GM19035 (cell line): Measurements from ENCODE around the gene KCNIP1.

Experiments
- ATAC-seq: cut with Tn5 transposase; IDR thresholded peaks from one replicate; pipeline ENCODE4 v1.9.1; 2021; ENCODE audit not compliant: unreplicated experiment

KCNIP1 gene

GRCh38 chr5:170640731-170641588 lies 137.1 kb downstream of the KCNIP1 start:
- ATAC-seq = no peak

- ATAC-seq = no peak
Observed at GRCh38 chr5:170641589-170642031, 137.8 kb downstream of the KCNIP1 start.

- ATAC-seq = no peak
Observed at GRCh38 chr5:170642066-170642735, 138.4 kb downstream of the KCNIP1 start.

- no peak for ATAC-seq
Observed at GRCh38 chr5:170642776-170643436, 139.1 kb downstream of the KCNIP1 start.

GRCh38 chr5:170643591-170643990 lies 139.8 kb downstream of the KCNIP1 start:
- ATAC-seq = no peak

- ATAC-seq = no peak
Observed at GRCh38 chr5:170644501-170644900, 140.7 kb downstream of the KCNIP1 start.

- ATAC-seq = no peak
Observed at GRCh38 chr5:170648541-170648940, 144.7 kb downstream of the KCNIP1 start.

GRCh38 chr5:170650850-170651249 lies 147.0 kb downstream of the KCNIP1 start:
- ATAC-seq = no peak

GRCh38 chr5:170651604-170652277 lies 147.9 kb downstream of the KCNIP1 start:
- no peak for ATAC-seq

- ATAC-seq = no peak
Observed at GRCh38 chr5:170655476-170655875, 151.7 kb downstream of the KCNIP1 start.

- no peak for ATAC-seq
Observed at GRCh38 chr5:170655920-170656319, 152.1 kb downstream of the KCNIP1 start.

GRCh38 chr5:170656346-170656745 lies 152.5 kb downstream of the KCNIP1 start:
- ATAC-seq = no peak

GRCh38 chr5:170660531-170660930 lies 156.7 kb downstream of the KCNIP1 start:
- ATAC-seq = no peak

GRCh38 chr5:170662966-170663365 lies 159.1 kb downstream of the KCNIP1 start:
- ATAC-seq = peak; percentile 63

GRCh38 chr5:170678811-170679210 lies 175.0 kb downstream of the KCNIP1 start:
- ATAC-seq = no peak

- ATAC-seq = peak; percentile 76
Observed at GRCh38 chr5:170681013-170681433, 177.2 kb downstream of the KCNIP1 start.

GRCh38 chr5:170691657-170692056 lies 187.8 kb downstream of the KCNIP1 start:
- ATAC-seq = no peak

- ATAC-seq = no peak
Observed at GRCh38 chr5:170693701-170694100, 189.9 kb downstream of the KCNIP1 start.

GRCh38 chr5:170694911-170695310 lies 191.1 kb downstream of the KCNIP1 start:
- ATAC-seq = no peak

GRCh38 chr5:170697031-170697430 lies 193.2 kb downstream of the KCNIP1 start:
- no peak for ATAC-seq

- no peak for ATAC-seq
Observed at GRCh38 chr5:170700503-170700902, 196.7 kb downstream of the KCNIP1 start.
